Sigmoid colon (tissue), 4 donors: Measurements from ENCODE around the gene HAO2.

ENCODE experiments used
- EP300 ChIP-seq, 4 donors: sonication (generic); formaldehyde crosslinking; IDR thresholded peaks; one replicate each; pipeline ENCODE4 v1.6.1; 2017; ENCODE audit warnings: antibody characterized with exemption in 4 of 4
- POLR2A ChIP-seq, 2 donors: fragments of 450-650 bp; IDR thresholded peaks; one replicate each; pipeline ENCODE4 v1.6.1; 2016; ENCODE audit warnings: antibody characterized with exemption in 2 of 2, mild to moderate bottlenecking in 2 of 2, moderate library complexity in 2 of 2
- POLR2AphosphoS5 ChIP-seq, 4 donors: sonication (generic); formaldehyde crosslinking; IDR thresholded peaks; one replicate each; pipeline ENCODE4 v1.6.1; 2017; ENCODE audit warnings: antibody characterized with exemption in 4 of 4
- TF ChIP-seq, protein P1 (sequence below), 4 experiments: fragments of 450-650 bp in 3 of 4; fragments of 200-600 bp in 1 of 4; IDR thresholded peaks; one replicate each; pipeline ENCODE4 v1.5.1; 2016 to 2019; ENCODE audit warnings: antibody characterized with exemption in 4 of 4, mild to moderate bottlenecking in 3 of 4, moderate library complexity in 2 of 4

DNA sequence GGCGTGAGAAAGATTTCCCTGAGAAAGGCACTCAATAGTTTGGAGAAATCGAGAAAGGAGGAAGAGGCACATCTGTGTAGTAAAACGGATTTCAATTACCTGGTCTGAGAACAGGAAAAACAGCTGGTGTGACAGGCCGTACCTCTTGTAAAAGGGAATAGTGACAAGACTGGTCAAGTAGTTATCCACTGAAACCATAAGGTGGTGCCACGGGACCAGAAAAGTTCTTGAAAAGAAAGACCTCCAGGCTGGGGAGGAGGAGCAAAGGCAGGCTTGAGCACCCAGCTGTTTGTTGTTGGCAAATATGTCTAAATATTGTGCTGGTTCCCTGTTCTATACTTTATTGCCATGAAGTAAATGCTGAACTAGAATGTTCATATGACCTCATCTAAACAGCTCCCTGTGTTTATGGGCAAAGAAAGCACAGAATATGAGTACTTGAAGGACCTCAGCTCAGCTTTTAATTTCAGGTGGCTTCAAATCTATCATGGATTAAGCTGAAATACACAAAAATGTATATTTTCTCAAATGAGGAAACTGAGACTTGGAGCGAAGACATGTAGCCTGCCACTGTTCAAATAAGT lies 4.0 kb downstream of the HAO2 start:
- TF ChIP-seq, protein P1, sequence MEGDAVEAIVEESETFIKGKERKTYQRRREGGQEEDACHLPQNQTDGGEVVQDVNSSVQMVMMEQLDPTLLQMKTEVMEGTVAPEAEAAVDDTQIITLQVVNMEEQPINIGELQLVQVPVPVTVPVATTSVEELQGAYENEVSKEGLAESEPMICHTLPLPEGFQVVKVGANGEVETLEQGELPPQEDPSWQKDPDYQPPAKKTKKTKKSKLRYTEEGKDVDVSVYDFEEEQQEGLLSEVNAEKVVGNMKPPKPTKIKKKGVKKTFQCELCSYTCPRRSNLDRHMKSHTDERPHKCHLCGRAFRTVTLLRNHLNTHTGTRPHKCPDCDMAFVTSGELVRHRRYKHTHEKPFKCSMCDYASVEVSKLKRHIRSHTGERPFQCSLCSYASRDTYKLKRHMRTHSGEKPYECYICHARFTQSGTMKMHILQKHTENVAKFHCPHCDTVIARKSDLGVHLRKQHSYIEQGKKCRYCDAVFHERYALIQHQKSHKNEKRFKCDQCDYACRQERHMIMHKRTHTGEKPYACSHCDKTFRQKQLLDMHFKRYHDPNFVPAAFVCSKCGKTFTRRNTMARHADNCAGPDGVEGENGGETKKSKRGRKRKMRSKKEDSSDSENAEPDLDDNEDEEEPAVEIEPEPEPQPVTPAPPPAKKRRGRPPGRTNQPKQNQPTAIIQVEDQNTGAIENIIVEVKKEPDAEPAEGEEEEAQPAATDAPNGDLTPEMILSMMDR (IDR thresholded peaks at IDR 0.05), result no peak
- TF ChIP-seq EP300 (IDR thresholded peaks at IDR 0.05), result no peak
- no peak for TF ChIP-seq POLR2A (IDR thresholded peaks at IDR 0.05)
- no peak for TF ChIP-seq POLR2AphosphoS5 (IDR thresholded peaks at IDR 0.05)
